Panc1 (cell line): ENCODE data around the gene ADD2.

ENCODE experiments used
- CTCF ChIP-seq: fragments of 450-650 bp; IDR thresholded peaks from 2 replicates; pipeline ENCODE4 v1.5.1; 2017; ENCODE audit warnings: mild to moderate bottlenecking
- POLR2AphosphoS5 ChIP-seq: IDR thresholded peaks from 2 replicates; pipeline ENCODE4 v1.6.1; 2012; ENCODE audit warnings: mild to moderate bottlenecking, low read depth, low read length, moderate library complexity
- TCF7L2 ChIP-seq: IDR thresholded peaks from 2 replicates; pipeline ENCODE4 v1.6.1; 2011; ENCODE audit warnings: mild to moderate bottlenecking, low read depth, low read length, inconsistent platforms

- TF ChIP-seq TCF7L2: no peak
- no peak for TF ChIP-seq CTCF
- TF ChIP-seq POLR2AphosphoS5: no peak
These were observed 40.9 kb downstream of the ADD2 start for GRCh38 chr2:70726947-70727725.
